ENCODE results near the gene PTPRG.
"Not testable (repeated sequence)": the region's sequence is repeated elsewhere in the genome, so short reads cannot be mapped to it uniquely, and the experiment has no call there.

The PTPRG gene

GRCh38 chr3:61727435-61727834 is 166.1 kb downstream of the PTPRG start:
- DNase-seq (ENCODE audit: low read depth), result no peak

GRCh38 chr3:61729038-61729634 is 167.8 kb downstream of the PTPRG start:
- no peak for DNase-seq (ENCODE audit: low read depth)

- no peak for DNase-seq (ENCODE audit: low read depth)
Observed at GRCh38 chr3:61730056-61730455, 168.7 kb downstream of the PTPRG start.

DNA sequence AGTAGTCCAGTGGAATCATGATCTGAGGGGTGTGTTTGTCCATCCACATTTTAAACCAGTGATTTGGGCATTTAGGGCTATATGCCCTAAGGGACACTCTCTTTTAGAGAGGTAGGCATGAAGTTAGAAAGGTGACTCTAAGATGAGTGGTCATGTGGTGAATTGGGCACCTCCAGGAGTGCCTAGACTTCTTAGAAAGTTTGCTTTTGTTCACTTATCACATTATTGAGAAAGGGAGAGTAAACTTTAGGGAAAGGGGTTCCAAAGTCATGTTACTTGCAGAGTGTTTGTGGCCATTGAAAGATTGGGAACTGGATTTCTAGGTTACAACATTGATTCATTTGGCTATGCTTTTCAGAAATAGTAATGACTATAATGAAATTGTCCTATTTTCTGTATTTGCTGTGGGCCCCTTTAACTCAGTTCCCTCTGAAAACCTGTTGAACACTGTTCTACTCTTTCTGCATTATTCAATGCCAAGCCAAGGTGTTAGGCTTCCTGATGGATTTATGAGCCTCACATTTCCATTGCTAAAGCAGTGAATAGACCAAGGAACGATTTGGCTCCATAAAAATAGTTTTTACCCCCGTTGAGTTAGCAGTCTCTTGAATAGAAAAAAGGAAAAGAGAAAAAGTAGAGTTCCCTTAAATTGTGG is 169.3 kb downstream of the PTPRG start:
- DNase-seq (ENCODE audit: low read depth), result no peak

GRCh38 chr3:61733000-61733399 is 171.6 kb downstream of the PTPRG start:
- DNase-seq (ENCODE audit: low read depth), result no peak

- no peak for DNase-seq (ENCODE audit: low read depth)
Observed at GRCh38 chr3:61733876-61734275, 172.5 kb downstream of the PTPRG start.

DNA sequence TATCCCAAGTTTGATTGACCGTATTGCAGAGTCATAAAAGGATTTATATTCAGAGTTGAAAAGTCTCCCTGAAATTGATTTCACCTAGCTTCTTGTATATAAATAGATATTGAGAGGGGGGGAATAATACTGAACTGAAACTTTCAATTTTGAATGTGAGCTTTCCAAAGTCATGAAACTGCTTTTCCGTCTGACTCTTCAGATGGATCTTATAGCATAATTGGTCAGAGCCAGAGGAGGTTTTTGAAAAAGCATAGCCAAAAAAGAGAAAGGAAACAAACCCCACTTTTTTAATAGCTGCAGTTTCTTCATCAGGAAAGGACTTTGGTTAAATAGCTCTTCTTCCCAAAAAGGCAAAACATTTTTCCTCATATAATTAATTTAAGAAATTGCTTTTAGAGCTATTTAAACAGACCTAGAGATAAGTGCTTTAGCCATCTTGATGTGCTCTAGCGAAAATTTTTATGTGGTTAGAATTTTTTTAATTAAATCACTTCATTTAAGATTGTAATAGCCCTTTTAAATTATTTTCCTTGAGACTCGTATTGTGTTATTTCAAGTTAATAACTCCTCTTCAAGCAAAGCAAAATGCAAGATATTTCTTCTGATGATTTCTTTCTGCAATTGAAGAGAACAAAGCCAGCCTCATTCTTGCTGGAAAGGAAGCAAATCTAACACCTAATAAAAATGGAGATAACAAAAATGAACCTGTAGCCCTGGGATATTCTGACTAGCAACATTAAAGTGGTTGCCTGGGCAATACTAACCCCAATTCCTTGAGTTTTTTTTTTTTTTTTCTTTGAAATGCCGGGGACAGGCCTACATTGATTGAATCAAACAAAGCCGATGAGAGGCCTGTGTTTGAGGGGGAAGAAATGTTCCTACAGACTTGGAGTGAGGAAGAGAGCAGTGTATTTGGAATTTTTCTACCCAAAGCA is 173.6 kb downstream of the PTPRG start:
- no peak for DNase-seq (ENCODE audit: low read depth)

DNA sequence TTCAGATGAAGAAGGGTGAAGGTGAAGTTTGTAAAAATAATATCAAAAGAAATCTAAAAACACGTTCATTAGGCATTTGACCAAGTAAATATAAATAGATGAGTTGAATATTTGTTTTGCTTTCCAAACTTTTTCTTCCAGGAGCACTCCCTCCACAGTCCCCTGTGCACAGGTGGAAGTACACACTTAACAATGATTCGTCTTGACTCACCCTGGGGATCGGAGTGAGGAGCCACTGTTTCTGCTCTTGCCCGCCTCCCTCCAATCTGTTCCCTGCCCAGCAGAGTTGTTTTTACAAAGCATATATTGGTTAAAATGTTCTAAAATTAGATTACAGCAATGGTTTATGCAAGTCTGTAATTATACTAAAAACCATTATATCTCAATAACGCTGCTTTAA is 175.1 kb downstream of the PTPRG start:
- DNase-seq (ENCODE audit: low read depth), result no peak

- DNase-seq (ENCODE audit: low read depth), result no peak
Observed at GRCh38 chr3:61739640-61740039, 178.3 kb downstream of the PTPRG start.

DNA sequence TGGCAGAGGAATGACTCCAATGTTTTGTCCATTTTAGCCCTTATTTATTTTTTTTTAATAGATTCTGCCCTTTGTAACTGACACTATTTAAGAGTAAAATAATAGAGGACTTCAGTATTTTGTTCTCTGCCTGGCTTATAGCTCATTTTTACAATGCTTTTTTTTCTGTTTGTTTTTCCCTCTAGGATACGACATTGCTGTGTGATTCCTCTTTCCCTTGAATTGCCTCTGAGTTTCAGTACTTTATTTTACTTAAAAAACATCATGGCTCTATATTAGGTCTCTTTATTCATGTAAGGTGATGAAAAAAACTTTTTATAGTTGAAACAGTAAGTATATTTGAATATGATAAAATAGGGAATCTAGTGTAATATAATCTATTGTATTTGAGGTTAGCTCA is 179.1 kb downstream of the PTPRG start:
- DNase-seq (ENCODE audit: low read depth), result no peak

GRCh38 chr3:61741551-61741950 is 180.2 kb downstream of the PTPRG start:
- no peak for DNase-seq (ENCODE audit: low read depth)

DNA sequence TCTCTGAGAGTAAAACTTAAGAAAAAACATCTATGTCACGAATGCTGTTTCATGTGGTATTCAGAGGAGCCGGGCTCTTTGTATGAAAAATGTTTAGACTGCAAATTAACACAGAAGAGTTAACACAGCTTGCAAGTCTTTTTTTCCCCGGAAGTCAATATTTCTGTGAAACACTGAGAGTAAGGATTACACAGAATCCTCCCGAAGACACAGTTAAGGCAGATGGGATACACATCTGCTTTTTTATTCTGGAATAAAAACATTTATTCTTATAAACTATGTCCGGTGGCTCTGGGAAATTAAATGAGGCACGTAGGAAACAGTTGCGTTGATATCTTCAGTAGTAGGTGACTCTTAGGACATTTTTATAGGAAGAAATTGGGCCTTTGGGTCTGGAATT is 180.6 kb downstream of the PTPRG start:
- DNase-seq (ENCODE audit: low read depth), result no peak

GRCh38 chr3:61743067-61743466 is 181.7 kb downstream of the PTPRG start:
- no peak for DNase-seq (ENCODE audit: low read depth)

GRCh38 chr3:61743686-61744242 is 182.4 kb downstream of the PTPRG start:
- no peak for DNase-seq (ENCODE audit: low read depth)

DNA sequence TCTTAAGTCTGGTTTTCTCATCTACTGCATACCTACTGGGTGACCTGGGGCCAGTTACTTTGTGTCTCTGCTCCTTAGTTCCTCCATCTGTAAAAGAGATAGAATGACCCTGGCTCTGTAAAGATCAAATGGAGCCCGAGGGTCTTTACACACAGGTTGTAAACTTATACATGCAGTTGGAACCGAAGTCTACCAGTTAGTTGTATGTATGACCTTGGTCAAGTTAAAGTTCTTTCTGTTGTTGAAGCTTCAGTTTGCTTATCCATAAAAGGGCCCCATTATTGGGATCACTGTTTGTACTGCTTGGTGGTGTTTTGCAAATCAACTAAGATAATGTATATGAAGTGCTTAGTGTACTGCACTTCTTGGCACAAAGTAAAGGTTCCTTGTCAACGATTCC is 186.9 kb downstream of the PTPRG start:
- DNase-seq (ENCODE audit: low read depth), result no peak

DNA sequence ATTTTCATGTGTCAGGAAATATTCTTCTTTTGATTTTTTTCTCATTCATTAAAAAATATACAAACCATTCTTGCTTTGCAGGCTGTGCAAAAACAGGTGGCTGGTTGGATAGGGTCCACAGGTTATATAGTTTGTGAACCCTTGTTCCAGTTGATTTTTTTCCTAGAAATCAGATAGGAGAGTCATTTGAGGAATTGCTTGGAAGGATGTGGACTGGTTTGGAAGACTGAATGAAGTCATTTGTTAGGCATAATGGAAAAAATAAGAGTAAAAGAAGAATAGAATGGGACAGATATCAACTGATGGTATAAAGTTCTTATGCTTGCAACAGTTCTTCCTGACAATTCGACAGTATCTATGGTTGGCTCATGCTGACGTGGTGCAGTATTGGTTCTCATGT is 189.4 kb downstream of the PTPRG start:
- DNase-seq (ENCODE audit: low read depth), result no peak

GRCh38 chr3:61758839-61759238 is 197.5 kb downstream of the PTPRG start:
- DNase-seq (ENCODE audit: low read depth), result no peak

DNA sequence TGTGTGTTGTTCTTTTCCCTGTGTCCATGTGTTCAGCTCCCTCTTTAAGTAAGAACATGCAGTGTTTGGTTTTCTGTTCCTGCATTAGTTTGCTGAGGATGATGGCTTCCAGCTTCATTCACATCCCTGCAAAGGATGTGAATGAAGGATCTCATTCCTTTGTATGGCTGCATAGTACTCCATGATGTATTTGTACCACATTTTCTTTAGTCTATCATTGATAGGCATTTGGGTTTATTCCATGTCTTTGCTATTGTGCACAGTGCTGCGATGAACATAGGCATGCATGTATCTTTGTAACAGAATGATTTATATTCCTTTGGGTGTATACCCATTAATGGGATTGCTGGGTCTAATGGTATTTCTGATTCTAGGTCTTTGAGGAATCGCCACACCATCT is 199.4 kb downstream of the PTPRG start:
- DNase-seq (ENCODE audit: low read depth), result not testable (repeated sequence)

- no peak for DNase-seq (ENCODE audit: low read depth)
Observed at GRCh38 chr3:61761694-61762430, 200.5 kb downstream of the PTPRG start.

GRCh38 chr3:61765157-61765876 is 203.9 kb downstream of the PTPRG start:
- DNase-seq (ENCODE audit: low read depth), result no peak

- no peak for DNase-seq (ENCODE audit: low read depth)
Observed at GRCh38 chr3:61768284-61769037, 207.1 kb downstream of the PTPRG start.

All from stimulated activated CD8-positive, alpha-beta memory T cell treated with anti-CD3 and anti-CD28 coated beads, Interleukin-7, amount 100 ng/mL, for 24 hours (primary cell).